GM19328 (cell line): ENCODE results near the gene NLRP1.
A peak's percentile ranks its signal among the peaks of the same experiment; 100 is the strongest.

Experiments used
- ATAC-seq: cut with Tn5 transposase; IDR thresholded peaks from one replicate; pipeline ENCODE4 v1.9.1; 2021; ENCODE audit warnings: mild to moderate bottlenecking, moderate library complexity; ENCODE audit not compliant: unreplicated experiment

The NLRP1 gene

GRCh38 chr17:5526821-5527598 is 57.3 kb downstream of the NLRP1 start:
- ATAC-seq, result no peak

DNA sequence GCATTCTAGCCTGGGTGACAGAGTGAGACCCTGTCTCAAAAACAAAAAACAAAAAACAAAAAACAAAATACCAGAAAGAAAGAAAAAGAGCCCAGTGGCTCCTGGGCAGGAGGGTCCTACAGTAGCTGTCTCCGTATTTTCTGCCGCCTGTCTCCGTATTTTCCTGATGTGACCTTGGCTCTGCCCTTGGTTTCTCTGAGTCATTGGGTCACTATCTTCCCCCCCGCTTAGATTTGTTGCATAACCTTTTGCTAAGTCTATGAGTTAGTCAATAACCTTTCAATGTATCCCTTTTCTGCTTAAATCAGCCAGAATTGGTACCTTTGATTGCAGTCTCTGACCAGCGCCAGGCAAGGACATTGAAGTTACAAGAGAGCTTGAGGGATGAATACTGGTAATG is 61.1 kb downstream of the NLRP1 start:
- no peak for ATAC-seq

DNA sequence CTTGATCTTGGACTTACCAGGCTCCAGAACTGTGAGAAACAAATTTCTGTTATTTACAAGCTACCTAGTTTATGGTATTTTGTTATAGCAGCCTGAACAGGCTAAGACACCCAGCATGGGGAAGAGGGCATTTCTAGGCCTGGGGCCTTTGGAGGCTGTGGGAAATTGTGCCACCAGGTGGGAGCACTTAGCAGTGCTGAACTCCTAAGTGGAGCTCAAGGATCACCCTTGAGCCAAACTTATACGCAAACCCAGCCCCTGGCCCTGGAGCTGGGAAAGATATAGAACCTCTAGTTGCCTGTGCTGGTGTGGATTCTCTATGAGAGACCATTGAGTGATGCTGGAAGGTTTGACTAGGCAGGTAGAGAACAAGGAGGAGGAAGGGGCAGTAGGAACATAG is 61.8 kb downstream of the NLRP1 start:
- ATAC-seq, result no peak

GRCh38 chr17:5516060-5516792 is 68.1 kb downstream of the NLRP1 start:
- no peak for ATAC-seq

- no peak for ATAC-seq
Measured at GRCh38 chr17:5514976-5515375, 69.3 kb downstream of the NLRP1 start.

DNA sequence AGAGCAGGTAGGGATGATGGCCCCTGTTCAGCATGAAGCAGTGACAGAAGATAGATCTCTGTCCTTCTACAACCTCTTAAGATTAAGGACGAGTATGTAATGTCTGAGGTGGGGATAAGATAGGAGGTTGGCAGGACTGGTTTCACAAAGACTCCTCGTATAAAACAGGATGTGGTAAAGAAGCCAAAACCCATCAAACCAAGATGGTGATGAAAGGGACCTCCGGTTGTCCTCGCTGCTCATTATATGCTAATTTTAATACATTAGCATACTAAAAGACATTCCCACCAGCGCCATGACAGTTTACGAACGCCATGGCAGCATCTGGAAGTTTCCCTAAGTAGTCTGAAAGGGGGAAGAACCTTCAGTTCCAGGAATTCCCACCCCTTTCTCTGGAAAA is 70.7 kb downstream of the NLRP1 start:
- no peak for ATAC-seq

GRCh38 chr17:5511401-5512225 is 72.7 kb downstream of the NLRP1 start:
- no peak for ATAC-seq

DNA sequence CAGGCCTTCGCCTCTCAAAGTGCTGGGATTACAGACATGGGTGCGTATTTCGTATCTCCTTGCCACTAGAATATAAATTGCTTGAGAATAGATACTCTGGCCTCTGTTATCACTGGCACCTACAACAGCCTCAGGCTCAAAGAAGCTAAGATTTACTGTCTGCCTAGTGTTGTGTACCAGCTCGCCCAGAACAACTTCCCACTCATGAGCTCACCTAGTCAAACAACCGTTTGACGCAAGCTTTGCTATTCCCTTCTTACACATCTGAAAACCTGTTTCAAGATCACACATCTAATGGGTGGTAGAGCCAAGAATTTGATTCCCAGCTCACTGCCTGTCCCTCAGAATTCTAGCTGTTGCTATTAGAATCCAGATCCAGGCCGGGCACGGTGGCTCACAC is 73.5 kb downstream of the NLRP1 start:
- no peak for ATAC-seq

DNA sequence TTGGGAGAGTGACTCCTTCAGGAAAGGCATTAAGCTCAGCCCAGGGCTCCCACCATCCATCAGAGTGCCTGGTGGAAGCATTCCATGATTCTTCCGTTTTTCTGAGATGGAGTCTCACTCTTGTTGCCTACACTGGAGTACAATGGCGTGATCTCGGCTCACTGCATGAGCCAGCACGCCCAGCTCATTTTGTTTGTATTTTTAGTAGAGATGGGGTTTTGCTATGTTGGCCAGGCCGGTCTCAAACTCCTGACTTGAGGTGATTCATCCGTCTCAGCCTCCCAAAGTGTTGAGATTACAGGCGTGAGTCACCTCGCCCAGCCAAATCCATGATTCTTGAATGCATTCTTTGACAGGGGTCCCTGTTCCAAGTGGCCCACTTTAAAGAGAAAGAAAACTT is 74.8 kb downstream of the NLRP1 start:
- no peak for ATAC-seq

DNA sequence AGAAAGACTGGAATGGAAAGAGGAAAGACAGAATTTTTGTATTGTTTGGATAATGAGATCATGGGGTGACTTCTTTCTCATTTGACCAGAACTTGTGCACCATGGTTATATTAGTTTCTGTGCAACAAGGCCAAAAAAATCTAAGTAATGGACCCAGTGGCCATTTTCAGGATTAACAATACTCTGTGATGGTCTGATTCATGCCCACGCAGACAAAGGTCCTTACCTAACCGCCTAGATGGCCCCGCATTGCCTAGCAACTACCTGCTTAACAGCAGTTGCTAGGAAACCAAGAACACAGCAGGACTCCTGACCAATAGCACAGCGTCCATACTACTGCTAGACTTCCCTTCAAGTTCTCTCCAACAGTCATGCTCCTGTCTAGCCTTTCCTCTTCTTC is 75.5 kb downstream of the NLRP1 start:
- ATAC-seq, result no peak

DNA sequence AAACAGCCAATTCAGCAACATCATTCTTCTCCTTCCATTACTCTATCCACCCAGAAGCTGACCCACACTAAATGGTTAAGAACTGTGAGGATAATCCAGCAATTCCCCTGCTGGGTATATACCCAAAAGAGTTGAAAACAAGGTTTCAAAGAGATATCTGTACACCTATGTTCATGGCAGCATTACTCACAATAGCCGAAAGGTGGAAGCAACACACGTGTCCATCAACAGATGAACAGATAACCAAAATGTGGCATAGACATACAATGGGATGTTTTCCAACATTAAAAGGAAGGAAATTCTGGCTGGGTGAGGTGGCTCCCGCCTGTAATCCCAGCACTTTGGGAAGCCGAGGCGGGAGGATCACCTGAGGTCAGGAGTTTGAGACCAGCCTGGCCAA is 78.0 kb downstream of the NLRP1 start:
- no peak for ATAC-seq

DNA sequence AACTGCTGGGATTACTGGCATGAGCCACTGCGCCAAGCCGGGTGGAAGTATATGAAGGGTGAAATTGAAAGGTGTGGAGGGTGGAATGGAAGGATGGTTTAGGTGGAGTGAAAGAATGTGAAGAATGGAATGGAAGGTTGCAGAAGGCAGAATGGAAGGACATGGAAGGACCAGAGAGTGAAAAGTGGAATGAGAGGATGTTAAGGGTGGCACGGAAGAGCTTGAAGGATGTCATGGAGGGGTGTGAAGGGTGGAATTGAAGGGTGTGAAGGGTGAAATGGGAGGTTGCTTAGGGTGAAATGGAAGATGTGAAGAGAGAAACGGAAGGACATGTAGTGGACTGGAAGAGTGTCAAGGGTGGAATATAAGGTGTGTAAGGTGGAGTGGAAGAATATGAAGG is 81.8 kb downstream of the NLRP1 start:
- no peak for ATAC-seq

- no peak for ATAC-seq
Measured at GRCh38 chr17:5501685-5502084, 82.6 kb downstream of the NLRP1 start.

- ATAC-seq, result no peak
Measured at GRCh38 chr17:5500589-5501391, 83.5 kb downstream of the NLRP1 start.

DNA sequence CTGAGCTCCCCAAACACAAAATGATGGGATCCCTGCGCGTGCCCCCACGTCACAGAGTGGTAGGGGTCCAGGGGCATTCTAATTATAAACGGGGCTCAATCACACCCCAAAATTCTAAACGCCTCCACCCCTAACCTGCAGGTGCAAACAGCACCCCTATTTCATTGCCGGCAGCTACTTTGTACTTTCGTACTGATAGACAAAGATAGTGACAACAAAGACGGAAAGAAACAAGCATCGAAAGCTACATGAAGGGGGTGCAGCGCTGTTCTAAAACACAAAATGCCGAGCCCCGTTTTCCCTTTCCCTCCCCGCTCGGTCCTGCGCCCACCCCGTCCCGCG is 84.1 kb downstream of the NLRP1 start:
- ATAC-seq, result no peak

- no peak for ATAC-seq
Measured at GRCh38 chr17:5499476-5500231, 84.7 kb downstream of the NLRP1 start.

DNA sequence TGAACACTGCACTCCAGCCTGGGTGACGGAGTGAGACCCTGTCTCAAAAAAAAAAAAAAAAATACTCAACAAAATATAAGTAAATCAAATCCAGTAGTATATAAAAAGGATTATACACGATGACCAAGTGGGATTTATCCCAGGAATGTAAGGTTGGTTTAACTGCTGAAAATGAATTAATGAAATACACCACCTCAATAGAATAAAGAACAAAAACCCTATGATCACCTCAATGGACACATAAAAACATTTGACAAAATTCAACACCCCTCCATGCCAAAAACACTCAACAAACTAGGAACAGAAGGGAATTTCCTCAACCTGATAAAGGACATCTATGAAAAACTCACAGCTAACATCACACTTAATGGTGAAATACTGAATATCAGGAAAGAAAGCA is 91.3 kb downstream of the NLRP1 start:
- ATAC-seq, result no peak

GRCh38 chr17:5488752-5489151 is 95.6 kb downstream of the NLRP1 start:
- ATAC-seq, result no peak

- peak; percentile 90 for ATAC-seq
Measured at GRCh38 chr17:5486206-5487124, 97.8 kb downstream of the NLRP1 start, which contains the start of gene MIS12. TSS of gene MIS12 (plus strand) at chr17:5486566. CDS start at chr17:5488863, 2,297 bp downstream.
